GM19438 (cell line): ENCODE results near the gene ZBTB42.

Source experiments
- ATAC-seq: cut with Tn5 transposase; IDR thresholded peaks from one replicate; pipeline ENCODE4 v1.9.1; 2021; ENCODE audit warnings: low read depth; ENCODE audit not compliant: unreplicated experiment

Gene ZBTB42

DNA sequence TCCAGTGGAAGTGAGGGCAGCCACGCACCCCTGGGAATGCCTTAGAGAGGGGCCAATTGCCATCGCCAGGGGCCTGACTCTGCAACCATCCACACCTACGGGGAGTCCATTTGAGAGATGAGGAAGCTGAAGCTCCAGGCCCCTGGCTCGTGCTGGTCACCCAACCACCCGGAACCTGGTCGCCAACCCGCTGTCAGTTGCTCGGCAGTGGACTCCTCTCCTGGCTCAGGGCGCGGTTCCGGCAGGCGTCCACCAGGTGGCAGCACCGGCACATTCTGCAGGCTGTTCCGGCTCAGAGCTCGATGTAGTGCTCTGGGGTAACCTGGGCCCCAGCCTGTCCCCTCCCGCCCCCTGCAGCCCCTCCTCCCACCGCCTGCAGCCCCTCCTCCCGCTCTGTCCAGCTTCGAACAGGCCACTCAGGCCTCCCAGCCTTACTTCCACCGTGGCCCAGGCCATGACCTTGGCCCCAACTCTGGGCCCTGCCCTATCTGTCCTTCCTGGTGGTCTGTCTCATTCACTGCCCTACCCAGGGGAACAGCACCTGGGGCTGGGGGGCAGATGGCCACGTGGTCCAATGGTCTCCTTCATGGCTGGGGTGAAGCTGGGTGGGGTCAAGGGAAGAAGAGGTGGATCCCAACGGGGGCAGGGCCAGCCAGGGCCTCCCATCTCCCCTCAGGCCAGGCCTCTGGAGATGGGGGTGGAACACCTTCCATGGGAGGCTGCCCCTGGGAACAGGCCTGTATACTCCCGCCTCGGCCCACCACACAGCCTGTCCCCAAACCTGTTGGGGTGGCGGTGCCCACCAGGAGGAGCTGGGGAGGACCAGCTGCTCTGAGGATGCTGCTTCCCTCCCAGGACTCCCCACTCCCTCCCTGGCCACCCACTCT lies 32.2 kb upstream of the ZBTB42 start:
- no peak for ATAC-seq

- no peak for ATAC-seq
Measured at GRCh38 chr14:104769324-104770071, 31.4 kb upstream of the ZBTB42 start.

GRCh38 chr14:104770072-104770579 lies 30.8 kb upstream of the ZBTB42 start:
- no peak for ATAC-seq

DNA sequence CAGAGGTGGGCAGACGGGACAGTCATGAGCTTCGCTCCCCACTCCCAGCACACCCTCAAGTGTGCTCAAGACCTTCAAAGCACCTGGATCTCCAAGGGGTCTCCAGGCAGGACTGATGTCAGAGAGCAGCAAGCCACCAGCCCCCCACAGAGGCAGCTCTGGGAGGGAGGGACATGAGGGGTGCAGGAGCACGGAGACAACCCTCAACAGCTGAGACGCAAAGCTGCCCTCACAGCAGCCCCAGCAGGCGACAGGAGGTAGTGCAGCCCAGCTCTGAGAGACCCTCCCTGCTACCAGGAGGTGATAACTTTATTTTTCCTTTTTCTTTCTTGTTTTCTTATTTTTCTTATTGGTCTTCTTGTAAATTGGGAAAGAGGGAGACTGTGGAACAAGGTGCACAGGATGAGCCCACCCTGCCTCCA lies 30.0 kb upstream of the ZBTB42 start:
- no peak for ATAC-seq

DNA sequence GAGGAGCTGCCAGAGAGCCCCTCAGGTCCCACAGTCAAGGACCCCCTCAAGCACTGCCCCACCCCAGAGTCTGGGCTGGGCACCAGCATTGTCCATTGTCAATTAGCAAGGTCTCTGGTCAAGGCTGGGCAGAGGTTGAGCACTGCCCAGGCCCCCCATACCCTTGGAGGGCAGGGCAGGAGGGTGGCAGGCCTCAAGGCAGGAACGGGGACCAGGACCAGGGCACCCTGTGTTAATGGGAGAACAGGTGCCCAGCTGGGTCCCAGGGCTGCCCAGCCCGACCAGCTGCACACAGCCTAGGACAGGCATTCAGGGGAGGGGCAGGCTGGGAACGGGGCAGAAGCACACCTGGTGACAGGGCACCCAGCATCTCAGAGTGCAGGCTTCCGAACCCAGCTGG lies 29.5 kb upstream of the ZBTB42 start:
- ATAC-seq = no peak

DNA sequence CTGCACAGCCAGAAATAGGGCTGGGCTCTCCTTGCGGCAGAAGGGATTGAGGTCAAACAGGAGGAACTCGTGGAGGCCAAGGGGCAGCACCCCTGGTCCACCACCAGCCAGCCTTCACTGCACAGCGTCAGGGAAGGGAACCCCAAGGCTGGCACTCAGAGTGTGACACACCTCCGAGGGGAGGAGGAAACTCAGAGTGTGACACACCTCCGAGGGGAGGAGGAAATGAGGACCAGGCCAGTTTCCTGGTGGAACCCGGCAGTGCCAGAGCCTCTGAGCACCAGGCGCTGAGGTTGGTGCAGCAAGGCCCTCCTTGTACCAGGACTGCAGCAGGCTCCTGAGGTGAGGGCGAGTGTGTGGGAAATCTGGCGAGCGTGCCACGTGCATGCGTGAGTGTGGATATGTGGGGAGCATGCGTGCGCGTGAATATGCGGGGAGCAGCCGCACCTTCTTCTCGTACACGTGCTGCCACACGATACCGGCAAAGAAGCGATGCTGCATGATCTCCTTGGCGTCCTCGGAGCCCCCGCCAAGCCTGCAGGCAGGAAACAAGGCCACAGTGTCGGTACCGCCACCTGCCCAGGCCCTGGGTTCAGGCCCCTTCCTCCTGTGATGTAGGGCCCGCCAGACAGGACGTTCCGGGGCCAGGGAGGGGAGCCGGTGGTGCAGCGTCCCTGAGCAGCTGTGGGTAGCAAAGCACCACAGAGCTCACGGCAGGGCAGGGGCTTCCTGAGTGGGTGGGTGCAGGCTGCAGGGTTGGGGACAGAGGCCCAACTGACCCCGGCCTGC lies 28.8 kb upstream of the ZBTB42 start:
- no peak for ATAC-seq

GRCh38 chr14:104772707-104773504 lies 28.0 kb upstream of the ZBTB42 start:
- no peak for ATAC-seq

- ATAC-seq = no peak
Measured at GRCh38 chr14:104773505-104774452, 27.1 kb upstream of the ZBTB42 start.

GRCh38 chr14:104774453-104775072 lies 26.3 kb upstream of the ZBTB42 start:
- no peak for ATAC-seq

- ATAC-seq = no peak
Measured at GRCh38 chr14:104775073-104775489, 25.8 kb upstream of the ZBTB42 start.

DNA sequence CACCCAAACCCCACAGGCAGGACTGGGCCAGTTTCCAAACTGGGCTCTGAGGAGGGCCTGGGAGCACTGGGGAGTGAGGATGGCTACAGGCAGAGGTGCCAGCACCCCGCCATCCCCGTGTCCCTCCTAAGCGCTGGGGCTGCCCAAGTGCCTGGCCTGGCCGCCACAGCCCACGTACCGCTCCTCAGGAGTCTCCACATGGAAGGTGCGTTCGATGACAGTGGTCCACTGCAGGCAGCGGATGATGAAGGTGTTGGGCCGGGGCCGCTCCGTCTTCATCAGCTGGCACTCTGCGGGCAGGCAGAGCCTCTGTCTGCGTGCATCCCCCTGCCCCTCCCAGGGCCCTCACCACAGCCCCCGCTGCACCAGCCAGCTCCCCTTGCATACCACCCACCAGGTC lies 24.4 kb upstream of the ZBTB42 start:
- no peak for ATAC-seq

- ATAC-seq = no peak
Measured at GRCh38 chr14:104776961-104777807, 23.7 kb upstream of the ZBTB42 start.

DNA sequence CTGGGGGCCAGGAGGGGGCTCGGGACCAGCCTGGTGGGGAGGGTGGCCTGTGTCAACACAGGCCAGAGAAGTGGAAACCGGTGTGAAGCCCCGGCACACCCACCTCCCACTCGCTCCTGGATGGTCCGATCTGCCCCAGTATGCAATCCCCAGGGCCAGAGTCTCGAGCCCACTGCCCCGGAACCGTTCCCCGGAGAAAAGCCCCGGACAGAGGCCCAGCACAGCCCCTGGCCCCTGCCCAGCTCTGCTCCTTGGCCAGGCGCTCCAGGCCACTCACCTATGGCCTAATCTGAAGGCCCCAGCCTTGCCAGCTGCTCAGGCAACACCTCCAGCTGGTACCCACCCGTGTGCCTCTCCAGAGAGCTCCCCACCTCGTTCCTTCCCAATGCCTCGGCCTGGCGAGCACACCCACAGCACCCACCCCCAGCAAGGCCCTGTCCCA lies 23.1 kb upstream of the ZBTB42 start:
- no peak for ATAC-seq

- ATAC-seq = no peak
Measured at GRCh38 chr14:104778694-104779331, 22.1 kb upstream of the ZBTB42 start.

GRCh38 chr14:104779776-104780512 lies 21.0 kb upstream of the ZBTB42 start:
- no peak for ATAC-seq

GRCh38 chr14:104780513-104781030 lies 20.3 kb upstream of the ZBTB42 start:
- no peak for ATAC-seq
